Osteoblast (primary cell): ENCODE results near the gene USP9X. TPM values are rescaled to one million over a fixed set of nuclear protein-coding genes. Genes with fewer than 3 reads are reported as not detected.

Source experiments
- DNase-seq: peaks from one replicate; pipeline ENCODE4 v3.0.0; 2011; ENCODE audit warnings: low spot score, mixed read lengths; ENCODE audit not compliant: insufficient read length; ENCODE audit errors: missing footprints
- H2AFZ ChIP-seq: 2 replicates; pipeline ENCODE4 v1.6.0; 2011; ENCODE audit warnings: mild to moderate bottlenecking, low read length
- H3K27ac ChIP-seq: 2 replicates; pipeline ENCODE4 v1.5.1; 2011; ENCODE audit warnings: mild to moderate bottlenecking, low read depth, low read length, moderate library complexity
- H3K27me3 ChIP-seq: 2 replicates; pipeline ENCODE4 v1.6.0; 2012; ENCODE audit warnings: mild to moderate bottlenecking, control low read depth, inconsistent platforms, low read length, moderate library complexity; ENCODE audit not compliant: insufficient read depth
- H3K36me3 ChIP-seq: 2 replicates; pipeline ENCODE4 v1.5.1; 2011; ENCODE audit warnings: mild to moderate bottlenecking, low read length, control low read depth, moderate library complexity; ENCODE audit not compliant: insufficient read depth
- H3K4me1 ChIP-seq: 2 replicates; pipeline ENCODE4 v1.5.1; 2011; ENCODE audit warnings: mild to moderate bottlenecking, low read length, control low read depth, moderate library complexity; ENCODE audit not compliant: insufficient read depth
- H3K4me2 ChIP-seq: 2 replicates; pipeline ENCODE4 v1.6.0; 2011; ENCODE audit warnings: mild to moderate bottlenecking, low read length; ENCODE audit not compliant: insufficient read depth
- H3K4me3 ChIP-seq: fragments of 200-600 bp; sonication (generic); 3 replicates; pipeline ENCODE4 v1.5.1; 2012; ENCODE audit warnings: mild to moderate bottlenecking, low read length, inconsistent platforms; ENCODE audit not compliant: insufficient read depth
- H3K79me2 ChIP-seq: 2 replicates; pipeline ENCODE4 v1.6.0; 2012; ENCODE audit warnings: mild to moderate bottlenecking, low read length, control low read depth, inconsistent platforms; ENCODE audit not compliant: insufficient read depth
- H3K9me3 ChIP-seq: 2 replicates; pipeline ENCODE4 v1.5.1; 2011; ENCODE audit warnings: low read depth, low read length, control low read depth
- H4K20me1 ChIP-seq: 2 replicates; pipeline ENCODE4 v1.6.0; 2012; ENCODE audit warnings: mild to moderate bottlenecking, low read length, control low read depth; ENCODE audit not compliant: insufficient read depth
- CTCF ChIP-seq: IDR thresholded peaks from 2 replicates; pipeline ENCODE4 v1.5.1; 2011; ENCODE audit warnings: mild to moderate bottlenecking, low read depth, low read length, moderate library complexity; ENCODE audit errors: extremely low read depth
- total RNA-seq: library from RNA; depleted of rRNA; stranded (reverse); fragments of >200 nt; gene quantifications from 2 replicates; pipeline ENCODE4 v1.2.3, GENCODE V29; 2012

Gene USP9X
- total RNA-seq, 1 donor: 170 TPM

- H3K27ac ChIP-seq: no peak overlapping the region
- no peak overlapping the region for H2AFZ ChIP-seq
- H4K20me1 ChIP-seq: peaks cover 90% of the 10 kb centered on the region
- no peaks in the 10 kb centered on the region for H3K9me3 ChIP-seq
- TF ChIP-seq CTCF: no peak
- H3K4me3 ChIP-seq: no peak overlapping the region
- H3K27me3 ChIP-seq: peaks cover 4% of the 10 kb centered on the region
- H3K4me2 ChIP-seq: peak overlapping the region; percentile 90
- no peaks in the 10 kb centered on the region for H3K36me3 ChIP-seq
- peaks cover 100% of the 10 kb centered on the region for H3K79me2 ChIP-seq
- peaks cover 23% of the 10 kb centered on the region for H3K4me1 ChIP-seq
- no peak for DNase-seq
Measured at GRCh38 chrX:41090568-41091238, 5.5 kb downstream of the USP9X start.

GRCh38 chrX:41092776-41093175 is 7.5 kb downstream of the USP9X start:
- Histone ChIP-seq H4K20me1 (peaks cover 94% of the 10 kb centered on the region), H3K4me1 (peaks cover 29% of the 10 kb centered on the region)

GRCh38 chrX:41095174-41095573 is 9.9 kb downstream of the USP9X start:
- H4K20me1 ChIP-seq: peaks cover 92% of the 10 kb centered on the region
- H3K4me1 ChIP-seq: peaks cover 18% of the 10 kb centered on the region
- H3K4me3 ChIP-seq: no peak overlapping the region
- DNase-seq: no peak
- no peak overlapping the region for H2AFZ ChIP-seq
- TF ChIP-seq CTCF: no peak
- no peak overlapping the region for H3K4me2 ChIP-seq
- no peaks in the 10 kb centered on the region for H3K9me3 ChIP-seq
- H3K27me3 ChIP-seq: peaks cover 4% of the 10 kb centered on the region
- H3K27ac ChIP-seq: no peak overlapping the region
- H3K79me2 ChIP-seq: peaks cover 99% of the 10 kb centered on the region
- no peaks in the 10 kb centered on the region for H3K36me3 ChIP-seq

More at GRCh38 chrX:41092776-41093175, 7.5 kb downstream of the USP9X start:
- Histone ChIP-seq H2AFZ (no peak overlapping the region), H3K4me2 (no peak overlapping the region), H3K27me3 (peaks cover 4% of the 10 kb centered on the region), H3K36me3 (no peaks in the 10 kb centered on the region), H3K4me3 (no peak overlapping the region), H3K27ac (no peak overlapping the region), H3K79me2 (peaks cover 100% of the 10 kb centered on the region), H3K9me3 (no peaks in the 10 kb centered on the region)
- DNase-seq: no peak
- no peak for TF ChIP-seq CTCF

DNA sequence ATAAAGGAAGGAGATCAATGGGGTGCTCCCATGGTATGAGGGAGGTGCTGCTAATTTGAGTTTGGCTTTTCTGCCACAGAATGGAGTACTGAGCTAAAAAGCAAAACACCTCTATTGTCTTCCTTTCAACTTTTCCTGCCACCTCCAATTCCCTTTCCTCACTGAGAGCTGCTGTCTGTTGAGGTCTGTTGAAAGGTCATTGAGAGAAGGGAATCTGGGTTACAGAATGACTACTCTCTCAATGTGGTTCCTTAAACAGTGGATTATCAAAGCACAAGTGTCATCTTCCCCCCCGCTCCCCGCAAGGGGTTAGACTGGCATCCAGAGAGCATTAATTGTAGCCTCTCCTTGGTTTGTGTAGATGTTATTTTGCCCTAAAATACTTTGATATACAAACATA is 10.7 kb downstream of the USP9X start:
- Histone ChIP-seq H3K27ac (no peak overlapping the region), H2AFZ (no peak overlapping the region), H3K4me3 (no peak overlapping the region), H3K36me3 (no peaks in the 10 kb centered on the region), H3K4me2 (no peak overlapping the region), H4K20me1 (peaks cover 91% of the 10 kb centered on the region), H3K9me3 (no peaks in the 10 kb centered on the region), H3K4me1 (peaks cover 15% of the 10 kb centered on the region), H3K79me2 (peaks cover 99% of the 10 kb centered on the region), H3K27me3 (peaks cover 4% of the 10 kb centered on the region)
- no peak for DNase-seq
- no peak for TF ChIP-seq CTCF
